ENCODE results near the gene PRKG2.

GRCh38 chr4:81220271-81220670 is 5.2 kb upstream of the PRKG2 start:
- TF ChIP-seq, protein P1, sequence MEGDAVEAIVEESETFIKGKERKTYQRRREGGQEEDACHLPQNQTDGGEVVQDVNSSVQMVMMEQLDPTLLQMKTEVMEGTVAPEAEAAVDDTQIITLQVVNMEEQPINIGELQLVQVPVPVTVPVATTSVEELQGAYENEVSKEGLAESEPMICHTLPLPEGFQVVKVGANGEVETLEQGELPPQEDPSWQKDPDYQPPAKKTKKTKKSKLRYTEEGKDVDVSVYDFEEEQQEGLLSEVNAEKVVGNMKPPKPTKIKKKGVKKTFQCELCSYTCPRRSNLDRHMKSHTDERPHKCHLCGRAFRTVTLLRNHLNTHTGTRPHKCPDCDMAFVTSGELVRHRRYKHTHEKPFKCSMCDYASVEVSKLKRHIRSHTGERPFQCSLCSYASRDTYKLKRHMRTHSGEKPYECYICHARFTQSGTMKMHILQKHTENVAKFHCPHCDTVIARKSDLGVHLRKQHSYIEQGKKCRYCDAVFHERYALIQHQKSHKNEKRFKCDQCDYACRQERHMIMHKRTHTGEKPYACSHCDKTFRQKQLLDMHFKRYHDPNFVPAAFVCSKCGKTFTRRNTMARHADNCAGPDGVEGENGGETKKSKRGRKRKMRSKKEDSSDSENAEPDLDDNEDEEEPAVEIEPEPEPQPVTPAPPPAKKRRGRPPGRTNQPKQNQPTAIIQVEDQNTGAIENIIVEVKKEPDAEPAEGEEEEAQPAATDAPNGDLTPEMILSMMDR (IDR thresholded peaks at IDR 0.05) = no peak
- TF ChIP-seq SIN3A (IDR thresholded peaks at IDR 0.05; ENCODE audit: borderline replicate concordance, insufficient read depth, low read depth, low read length) = no peak
